Panc1 (cell line): ENCODE results near the gene COA7.

ENCODE experiments used
- CTCF ChIP-seq: fragments of 450-650 bp; IDR thresholded peaks from 2 replicates; pipeline ENCODE4 v1.5.1; 2017; ENCODE audit warnings: mild to moderate bottlenecking
- SIN3A ChIP-seq: IDR thresholded peaks from 2 replicates; pipeline ENCODE4 v1.6.1; 2012; ENCODE audit warnings: low read depth, mild to moderate bottlenecking, low read length, moderate library complexity, borderline replicate concordance; ENCODE audit not compliant: insufficient read depth

DNA sequence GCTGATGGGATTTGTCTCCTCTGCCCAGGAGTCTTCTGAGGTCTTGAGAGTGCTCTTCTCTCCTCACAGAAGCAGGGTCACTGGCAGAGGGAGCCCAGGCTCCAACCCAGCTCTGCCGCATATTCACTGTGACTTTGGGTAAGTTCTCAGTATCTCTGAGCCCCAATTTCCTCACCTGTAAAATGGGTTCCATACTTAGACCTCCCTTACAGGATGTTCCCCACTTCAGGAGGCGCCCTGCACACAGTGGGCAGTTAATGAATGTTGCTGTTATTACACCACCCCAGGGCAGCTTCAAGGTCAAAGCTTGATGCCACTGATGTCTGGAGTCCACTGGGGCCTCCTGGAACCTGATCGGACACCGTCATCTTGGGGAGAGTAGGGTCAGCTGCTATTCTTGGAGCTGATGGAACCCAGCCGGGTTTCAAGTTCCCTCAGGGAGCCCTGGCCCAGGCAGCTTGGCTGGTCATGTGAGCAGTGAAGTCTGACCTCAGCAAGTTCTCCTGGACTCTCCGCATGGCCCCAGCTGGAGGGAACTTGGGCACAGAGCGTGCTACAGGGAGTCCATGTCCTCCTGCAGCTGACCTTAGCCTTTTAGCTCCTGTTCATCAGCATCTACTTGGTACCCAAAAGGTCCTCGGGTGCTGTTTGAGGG lies 21.8 kb downstream of the COA7 start:
- TF ChIP-seq CTCF (no peak), SIN3A (no peak)
